Activated CD8-positive, alpha-beta T cell treated with anti-CD3 and anti-CD28 coated beads for 36 hours (primary cell): Measurements from ENCODE around the gene ICAM3. TPM values are rescaled to one million over a fixed set of nuclear protein-coding genes. Genes with fewer than 3 reads are reported as not detected.
A peak's percentile ranks its signal among the peaks of the same experiment; 100 is the strongest.

Experiments used
- ATAC-seq: fragments of 200-7000 bp; cut with Tn5 transposase; one replicate; pipeline ENCODE4 v1.10.0; 2021; ENCODE audit warnings: mild to moderate bottlenecking, moderate library complexity
- CTCF ChIA-PET: fragments of 350-600 bp; sonication (Branson Sonifier 250); formaldehyde crosslinking; loops from one replicate; lab custom pipeline; 2021; ENCODE audit warnings: antibody characterized with exemption; lab: Charles Lee
- POLR2A ChIA-PET: fragments of 350-600 bp; sonication (Branson Sonifier 250); formaldehyde crosslinking; loops from one replicate; lab custom pipeline; 2021; ENCODE audit warnings: antibody characterized with exemption; lab: Charles Lee
- DNase-seq: peaks from one replicate; pipeline ENCODE4 v3.0.0-alpha.2; 2020
- H3K27ac Mint-ChIP-seq: one replicate; pipeline ENCODE4 v1.8.0; 2021; ENCODE audit warnings: mild to moderate bottlenecking, mixed read lengths
- H3K27me3 Mint-ChIP-seq: one replicate; pipeline ENCODE4 v1.8.0; 2021; ENCODE audit warnings: mixed read lengths
- H3K36me3 Mint-ChIP-seq: one replicate; pipeline ENCODE4 v1.8.0; 2021; ENCODE audit warnings: low read depth, mixed read lengths
- H3K4me1 Mint-ChIP-seq: one replicate; pipeline ENCODE4 v1.8.0; 2021; ENCODE audit warnings: low read depth, mixed read lengths
- H3K4me3 Mint-ChIP-seq: one replicate; pipeline ENCODE4 v1.8.0; 2021; ENCODE audit warnings: mild to moderate bottlenecking, moderate library complexity, mixed read lengths
- H3K9me3 Mint-ChIP-seq: one replicate; pipeline ENCODE4 v1.8.0; 2021; ENCODE audit warnings: mixed read lengths
- CTCF ChIP-seq: fragments of 200-600 bp; IDR thresholded peaks from one replicate; pipeline ENCODE4 v1.8.0; 2022; ENCODE audit warnings: antibody characterized with exemption, mild to moderate bottlenecking
- intact Hi-C: fragments of 100-400 bp; cut with micrococcal nuclease; formaldehyde crosslinking; loops from one replicate; pipeline ENCODE4 v1.10.0; 2022
- total RNA-seq, 2 experiments: library from RNA; stranded (reverse); gene quantifications; one replicate each; pipeline ENCODE4 v1.2.3, GENCODE V29; 2021

Gene ICAM3
- total RNA-seq, 2 experiments from 2014 or later, result 106 to 107 TPM

GRCh38 chr19:10295305-10295846 lies 44.0 kb downstream of the ICAM3 start:
- no peaks in the 10 kb centered on the region for H3K36me3 Mint-ChIP-seq
- ATAC-seq (peak; percentile 46), DNase-seq (peak; percentile 71)
- H3K4me3 Mint-ChIP-seq, result peak overlapping the region; percentile 68
- H3K9me3 Mint-ChIP-seq, result no peaks in the 10 kb centered on the region
- CTCF ChIA-PET, result interaction anchor here (0.6 to 1.4 kb wide), 2 partner anchors 10 to 94 kb away, joined by 4 to 7 read pairs; no protein-coding TSS in a partner anchor
- POLR2A ChIA-PET, result interaction anchor here (1.4 kb wide), 1 partner anchor 9 kb away, joined by 6 read pairs; the partner anchor contains the start of gene ICAM4
- no peak for TF ChIP-seq CTCF
- no peak overlapping the region for H3K27ac Mint-ChIP-seq
- peaks cover 39% of the 10 kb centered on the region for H3K4me1 Mint-ChIP-seq
- peaks cover 55% of the 10 kb centered on the region for H3K27me3 Mint-ChIP-seq
- intact Hi-C loops, result no loop called here

- Mint-ChIP-seq H3K27me3 (peaks cover 60% of the 10 kb centered on the region), H3K4me1 (peaks cover 45% of the 10 kb centered on the region), H3K36me3 (no peaks in the 10 kb centered on the region), H3K9me3 (no peaks in the 10 kb centered on the region), H3K4me3 (no peak overlapping the region), H3K27ac (no peak overlapping the region)
- no peak for TF ChIP-seq CTCF
- POLR2A ChIA-PET, result interaction anchor here (1.1 to 1.2 kb wide), 2 partner anchors 12 to 37 kb away, joined by 3 to 7 read pairs; no protein-coding TSS in a partner anchor
- CTCF ChIA-PET, result no interaction called here
- intact Hi-C loops, result no loop called here
- no peak for ATAC-seq
- no peak for DNase-seq
These were observed 45.1 kb downstream of the ICAM3 start for GRCh38 chr19:10294368-10294697.

GRCh38 chr19:10293637-10294367 lies 45.6 kb downstream of the ICAM3 start:
- intact Hi-C loops, result no loop called here
- H3K4me3 Mint-ChIP-seq, result no peak overlapping the region
- H3K27ac Mint-ChIP-seq, result no peak overlapping the region
- no peak for ATAC-seq
- H3K9me3 Mint-ChIP-seq, result no peaks in the 10 kb centered on the region
- ChIA-PET POLR2A (interaction anchor here (1.1 to 1.2 kb wide), 2 partner anchors 12 to 37 kb away, joined by 3 to 7 read pairs; no protein-coding TSS in a partner anchor), CTCF (no interaction called here)
- H3K27me3 Mint-ChIP-seq, result peaks cover 62% of the 10 kb centered on the region
- no peak for DNase-seq
- no peak for TF ChIP-seq CTCF
- H3K36me3 Mint-ChIP-seq, result no peaks in the 10 kb centered on the region
- peaks cover 49% of the 10 kb centered on the region for H3K4me1 Mint-ChIP-seq

- peak overlapping the region; percentile 34 for H3K27ac Mint-ChIP-seq
These were observed 46.4 kb downstream of the ICAM3 start for GRCh38 chr19:10292789-10293636.

More at GRCh38 chr19:10292789-10293636, 46.4 kb downstream of the ICAM3 start:
- ChIA-PET POLR2A (interaction anchor here (0.6 to 9.2 kb wide), 6 partner anchors 10 to 187 kb away, joined by 3 to 107 read pairs (median 3); partner anchors contain the start of genes ICAM1 and PPAN), CTCF (no interaction called here)
- no peaks in the 10 kb centered on the region for H3K36me3 Mint-ChIP-seq
- no peak for ATAC-seq
- H3K4me1 Mint-ChIP-seq, result peaks cover 55% of the 10 kb centered on the region
- peak overlapping the region; percentile 73 for H3K4me3 Mint-ChIP-seq
- intact Hi-C loops, result no loop called here
- H3K9me3 Mint-ChIP-seq, result no peaks in the 10 kb centered on the region
- peaks cover 68% of the 10 kb centered on the region for H3K27me3 Mint-ChIP-seq
- TF ChIP-seq CTCF, result no peak
- DNase-seq, result peak; percentile 30
